Vagina (tissue), 2 donors: Measurements from ENCODE around the gene ADGRF5. TPM values are rescaled to one million over a fixed set of nuclear protein-coding genes. Genes with fewer than 3 reads are reported as not detected.

Experiments
- DNase-seq, 2 donors: peaks; one replicate each; pipeline ENCODE4 v3.0.0-alpha.2; 2017; ENCODE audit errors: extremely low spot score in 2 of 2
- H3K27ac ChIP-seq: fragments of 200-600 bp; sonication (generic); one replicate; pipeline ENCODE4 v1.5.1; 2019
- H3K27me3 ChIP-seq: fragments of 200-600 bp; sonication (generic); one replicate; pipeline ENCODE4 v1.5.1; 2019
- H3K36me3 ChIP-seq, 2 donors: fragments of 200-600 bp; sonication (generic); one replicate each; pipeline ENCODE4 v1.5.1; 2017 to 2019
- H3K4me1 ChIP-seq: fragments of 200-600 bp; sonication (generic); one replicate; pipeline ENCODE4 v1.5.1; 2019
- H3K4me3 ChIP-seq, 2 donors: fragments of 200-600 bp; sonication (generic); 1 replicate in 1 of 2; 2 replicates in 1 of 2; pipeline ENCODE4 v1.5.1; 2016 to 2019
- H3K9me3 ChIP-seq: fragments of 200-600 bp; sonication (generic); one replicate; pipeline ENCODE4 v1.5.1; 2019
- POLR2A ChIP-seq, 2 donors: fragments of 450-650 bp; IDR thresholded peaks; one replicate each; pipeline ENCODE4 v1.6.1; 2017; ENCODE audit warnings: antibody characterized with exemption in 2 of 2, mild to moderate bottlenecking in 2 of 2, moderate library complexity in 2 of 2
- POLR2AphosphoS5 ChIP-seq, 2 donors: sonication (generic); formaldehyde crosslinking; IDR thresholded peaks; one replicate each; pipeline ENCODE4 v1.9.0; 2017; ENCODE audit warnings: antibody characterized with exemption in 2 of 2, mild to moderate bottlenecking in 2 of 2, low read depth in 1 of 2; ENCODE audit not compliant: insufficient read depth in 1 of 2
- intact Hi-C: fragments of 100-400 bp; cut with DNase I; formaldehyde crosslinking; loops from one replicate; pipeline ENCODE4 v1.15.1; 2023
- total RNA-seq: library from RNA; depleted of rRNA; stranded (reverse); fragments of >200 nt; gene quantifications from one replicate; pipeline ENCODE4 v1.2.3, GENCODE V29; 2016
- TF ChIP-seq, protein P1 (sequence below), 3 experiments: fragments of 450-650 bp in 2 of 3; fragments of 200-600 bp in 1 of 3; sonication (generic) in 1 of 3; IDR thresholded peaks; one replicate each; pipeline ENCODE4 v1.5.1; 2017 to 2019; ENCODE audit warnings: antibody characterized with exemption in 3 of 3, mild to moderate bottlenecking in 2 of 3, moderate library complexity in 2 of 3

ADGRF5 gene
- total RNA-seq, 1 donor from 2014 or later, result 10.3 TPM

- TF ChIP-seq, protein P1, sequence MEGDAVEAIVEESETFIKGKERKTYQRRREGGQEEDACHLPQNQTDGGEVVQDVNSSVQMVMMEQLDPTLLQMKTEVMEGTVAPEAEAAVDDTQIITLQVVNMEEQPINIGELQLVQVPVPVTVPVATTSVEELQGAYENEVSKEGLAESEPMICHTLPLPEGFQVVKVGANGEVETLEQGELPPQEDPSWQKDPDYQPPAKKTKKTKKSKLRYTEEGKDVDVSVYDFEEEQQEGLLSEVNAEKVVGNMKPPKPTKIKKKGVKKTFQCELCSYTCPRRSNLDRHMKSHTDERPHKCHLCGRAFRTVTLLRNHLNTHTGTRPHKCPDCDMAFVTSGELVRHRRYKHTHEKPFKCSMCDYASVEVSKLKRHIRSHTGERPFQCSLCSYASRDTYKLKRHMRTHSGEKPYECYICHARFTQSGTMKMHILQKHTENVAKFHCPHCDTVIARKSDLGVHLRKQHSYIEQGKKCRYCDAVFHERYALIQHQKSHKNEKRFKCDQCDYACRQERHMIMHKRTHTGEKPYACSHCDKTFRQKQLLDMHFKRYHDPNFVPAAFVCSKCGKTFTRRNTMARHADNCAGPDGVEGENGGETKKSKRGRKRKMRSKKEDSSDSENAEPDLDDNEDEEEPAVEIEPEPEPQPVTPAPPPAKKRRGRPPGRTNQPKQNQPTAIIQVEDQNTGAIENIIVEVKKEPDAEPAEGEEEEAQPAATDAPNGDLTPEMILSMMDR (IDR thresholded peaks at IDR 0.05), result no peak
- no peak for TF ChIP-seq POLR2A (IDR thresholded peaks at IDR 0.05)
- TF ChIP-seq POLR2AphosphoS5 (IDR thresholded peaks at IDR 0.05; ENCODE audit: insufficient read depth in 1 of 2, low read depth in 1 of 2), result no peak
- intact Hi-C loops, result no loop called here
- DNase-seq, result no peak
- H3K4me3 ChIP-seq, result no peak overlapping the region
- no peaks in the 10 kb centered on the region for H3K9me3 ChIP-seq
- no peaks in the 10 kb centered on the region for H3K36me3 ChIP-seq
- H3K27ac ChIP-seq, result no peak overlapping the region
- H3K4me1 ChIP-seq, result no peaks in the 10 kb centered on the region
- H3K27me3 ChIP-seq, result no peaks in the 10 kb centered on the region
These were observed 30.4 kb downstream of the ADGRF5 start for GRCh38 chr6:46891252-46891795.

DNA sequence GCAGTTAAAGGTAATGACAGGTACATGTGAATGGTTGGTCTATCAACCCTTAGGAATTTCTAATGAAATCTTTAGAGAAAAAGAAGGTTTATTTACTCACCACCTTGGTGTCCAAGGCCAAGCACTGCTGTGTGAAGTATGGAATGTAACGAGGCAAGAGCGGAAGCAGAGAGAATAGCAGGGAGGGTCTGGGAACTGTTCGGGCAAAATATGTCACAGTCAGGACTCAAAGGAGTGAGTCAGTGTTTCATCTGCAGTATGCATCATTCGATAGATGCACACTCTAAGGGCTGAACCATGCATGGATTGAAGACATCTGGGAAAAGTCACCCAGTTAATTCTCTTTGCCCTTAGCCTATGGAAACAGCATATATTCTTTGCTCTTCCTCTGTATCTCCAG lies 33.2 kb downstream of the ADGRF5 start:
- H3K36me3 ChIP-seq, result no peaks in the 10 kb centered on the region
- TF ChIP-seq POLR2AphosphoS5 (IDR thresholded peaks at IDR 0.05; ENCODE audit: insufficient read depth in 1 of 2, low read depth in 1 of 2), result no peak
- TF ChIP-seq, protein P1 (IDR thresholded peaks at IDR 0.05), result no peak
- TF ChIP-seq POLR2A (IDR thresholded peaks at IDR 0.05), result no peak
- no peaks in the 10 kb centered on the region for H3K9me3 ChIP-seq
- no peak overlapping the region for H3K4me3 ChIP-seq
- H3K27ac ChIP-seq, result no peak overlapping the region
- intact Hi-C loops, result no loop called here
- no peaks in the 10 kb centered on the region for H3K4me1 ChIP-seq
- DNase-seq, result no peak
- no peaks in the 10 kb centered on the region for H3K27me3 ChIP-seq

DNA sequence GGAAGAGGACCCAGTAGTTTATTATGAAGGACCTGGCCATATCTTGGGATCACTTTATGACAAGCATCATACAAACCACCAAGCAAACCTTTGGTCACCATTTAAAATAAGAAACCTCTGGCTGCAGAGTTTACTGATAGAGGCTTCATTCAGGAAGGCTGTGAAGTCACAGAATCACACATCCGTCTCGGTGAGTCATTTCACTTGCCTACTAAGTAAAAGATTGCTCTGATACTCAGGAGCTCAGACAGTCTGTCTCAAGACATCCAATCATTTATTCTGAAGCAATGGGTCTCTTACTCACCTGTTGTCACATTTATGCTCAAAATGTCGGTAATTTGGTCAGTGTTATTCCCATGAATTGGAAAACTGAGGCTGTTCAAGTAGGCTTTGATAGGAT lies 33.7 kb downstream of the ADGRF5 start:
- intact Hi-C loops, result no loop called here
- no peaks in the 10 kb centered on the region for H3K9me3 ChIP-seq
- TF ChIP-seq POLR2AphosphoS5 (IDR thresholded peaks at IDR 0.05; ENCODE audit: insufficient read depth in 1 of 2, low read depth in 1 of 2), result no peak

GRCh38 chr6:46882645-46883044 lies 39.1 kb downstream of the ADGRF5 start:
- no peak for TF ChIP-seq POLR2AphosphoS5 (IDR thresholded peaks at IDR 0.05; ENCODE audit: insufficient read depth in 1 of 2, low read depth in 1 of 2)
- no peak for TF ChIP-seq POLR2A (IDR thresholded peaks at IDR 0.05)
- TF ChIP-seq, protein P1 (IDR thresholded peaks at IDR 0.05), result no peak
- Histone ChIP-seq H3K36me3 (no peaks in the 10 kb centered on the region), H3K9me3 (no peaks in the 10 kb centered on the region), H3K27me3 (no peaks in the 10 kb centered on the region), H3K4me3 (no peak overlapping the region), H3K27ac (no peak overlapping the region), H3K4me1 (no peaks in the 10 kb centered on the region)
- DNase-seq, result no peak
- intact Hi-C loops, result no loop called here

More for the DNA sequence above, 33.7 kb downstream of the ADGRF5 start:
- no peak for DNase-seq
- H3K36me3 ChIP-seq, result no peaks in the 10 kb centered on the region
- H3K27me3 ChIP-seq, result no peaks in the 10 kb centered on the region
- no peaks in the 10 kb centered on the region for H3K4me1 ChIP-seq
- no peak overlapping the region for H3K27ac ChIP-seq
- no peak overlapping the region for H3K4me3 ChIP-seq

DNA sequence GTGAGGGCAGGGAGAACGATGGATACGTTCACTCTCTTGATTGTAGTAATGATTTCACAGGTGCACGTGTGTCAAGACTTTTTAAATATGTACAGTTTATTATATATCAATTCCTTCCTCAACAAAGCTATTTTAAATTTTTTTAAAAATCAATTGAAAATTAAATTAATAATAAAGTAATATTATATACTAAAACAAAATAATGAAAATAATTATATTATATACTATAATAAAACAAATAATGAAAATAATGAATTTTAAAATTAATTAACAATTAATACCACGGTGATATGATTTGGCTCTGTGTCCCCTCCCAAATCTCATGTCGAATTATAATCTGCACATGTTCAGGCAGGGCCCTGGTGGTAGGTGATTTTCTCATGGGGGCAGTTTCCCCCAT lies 42.7 kb downstream of the ADGRF5 start:
- H3K4me3 ChIP-seq, result no peak overlapping the region
- H3K27ac ChIP-seq, result no peak overlapping the region
- no peaks in the 10 kb centered on the region for H3K36me3 ChIP-seq
- no peaks in the 10 kb centered on the region for H3K9me3 ChIP-seq
- intact Hi-C loops, result no loop called here
- DNase-seq, result no peak
- TF ChIP-seq POLR2AphosphoS5 (IDR thresholded peaks at IDR 0.05; ENCODE audit: insufficient read depth in 1 of 2, low read depth in 1 of 2), result no peak
- TF ChIP-seq, protein P1 (IDR thresholded peaks at IDR 0.05), result no peak
- no peak for TF ChIP-seq POLR2A (IDR thresholded peaks at IDR 0.05)
- H3K27me3 ChIP-seq, result no peaks in the 10 kb centered on the region
- no peaks in the 10 kb centered on the region for H3K4me1 ChIP-seq
